ENCODE results near the gene ADAP1.

GRCh38 chr7:891291-891690, 63.2 kb downstream of the ADAP1 start:
- TF ChIP-seq CEBPB (IDR thresholded peaks at IDR 0.05; ENCODE audit: low read depth, low read length) = no peak
- no peak for TF ChIP-seq EZH2 (IDR thresholded peaks at IDR 0.05; ENCODE audit: low read depth, low read length, severe bottlenecking)
- TF ChIP-seq CTCF (IDR thresholded peaks at IDR 0.05; ENCODE audit: control extremely low read depth in 1 of 3, insufficient read depth in 1 of 3, low read depth in 1 of 3, low read length in 3 of 3) = no peak
- TF ChIP-seq RAD21 (IDR thresholded peaks at IDR 0.05 in 1 of 2, conservative IDR thresholded peaks at IDR 0.05 in 1 of 2; ENCODE audit: low read depth in 2 of 2, low read length in 2 of 2) = no peak
- TF ChIP-seq PHF8 (conservative IDR thresholded peaks at IDR 0.05; ENCODE audit: low read depth, low read length) = no peak
- TF ChIP-seq JUND (IDR thresholded peaks at IDR 0.05; ENCODE audit: low read length) = no peak
- TF ChIP-seq KDM4A (IDR thresholded peaks at IDR 0.05; ENCODE audit: low read depth, low read length, severe bottlenecking) = no peak
